H1 (cell line): ENCODE measurements around the gene GAS7. TPM values are rescaled to one million over a fixed set of nuclear protein-coding genes. Genes with fewer than 3 reads are reported as not detected.

Experiments used
- FOSL1 ChIP-seq: IDR thresholded peaks from 2 replicates; pipeline ENCODE4 v1.6.1; 2011; ENCODE audit warnings: mild to moderate bottlenecking, low read depth, low read length, moderate library complexity; ENCODE audit not compliant: insufficient read depth
- NRF1 ChIP-seq: IDR thresholded peaks from 2 replicates; pipeline ENCODE4 v1.6.1; 2011; ENCODE audit warnings: mild to moderate bottlenecking, low read depth, low read length, improper control_type of control experiment
- RBBP5 ChIP-seq: IDR thresholded peaks from 2 replicates; pipeline ENCODE4 v1.7.1; 2012; ENCODE audit warnings: low read depth, mild to moderate bottlenecking, inconsistent platforms, low read length, moderate library complexity, borderline replicate concordance
- polyA plus RNA-seq, 7 experiments: library from polyadenylated mRNA; depleted of rRNA in 3 of 7; stranded (reverse) in 5 of 7; unstranded in 2 of 7; fragments of >200 nt in 5 of 7; fragments of 200-250 nt in 2 of 7; gene quantifications; 1 replicate in 5 of 7; 2 replicates in 1 of 7; 4 replicates in 1 of 7; pipeline versions ENCODE4 v1.2.1 to v1.2.3, GENCODE V29; 2011 to 2013; ENCODE audit warnings: missing spikeins in 2 of 7, mixed read lengths in 2 of 7
- total RNA-seq: library from RNA; stranded (reverse); fragmentation: NEBNext Ultra II Directional; extraction: Animal tissue kit (Norgen Biotek cat#: 25700); gene quantifications from 2 replicates; pipeline ENCODE4 v1.2.1, GENCODE V29; 2021

Gene GAS7
- total and polyA plus RNA-seq, 2 of the 8 experiments (the other 6 are each of a cell fraction or from before 2014, with no cell fraction given), result 5.0 to 14.5 TPM

DNA sequence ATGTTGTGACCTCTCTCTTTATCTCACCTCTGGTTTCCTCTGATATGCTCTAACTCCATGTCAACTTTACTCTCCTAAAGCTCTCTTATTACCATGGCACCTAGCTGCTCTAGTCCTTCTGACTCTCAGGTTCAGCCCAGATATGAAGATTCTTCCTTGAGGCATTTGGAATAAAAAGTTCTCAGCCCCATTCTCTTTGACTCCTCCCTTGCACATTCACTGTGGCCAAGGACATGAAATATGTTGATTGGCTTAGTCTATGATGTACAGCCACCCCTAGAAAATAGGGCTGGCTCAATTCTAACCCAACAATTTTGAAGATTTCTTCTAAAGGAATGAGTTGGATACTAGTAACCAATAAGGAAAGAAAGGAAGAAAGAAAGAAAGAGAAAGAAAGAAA lies 20.8 kb upstream of the GAS7 start (continued):
- TF ChIP-seq FOSL1 (no peak), NRF1 (no peak), RBBP5 (no peak)
- TF ChIP-seq, all 59 proteins: peak for 0
